ENCODE data around the gene KDM3A.

KDM3A gene

DNA sequence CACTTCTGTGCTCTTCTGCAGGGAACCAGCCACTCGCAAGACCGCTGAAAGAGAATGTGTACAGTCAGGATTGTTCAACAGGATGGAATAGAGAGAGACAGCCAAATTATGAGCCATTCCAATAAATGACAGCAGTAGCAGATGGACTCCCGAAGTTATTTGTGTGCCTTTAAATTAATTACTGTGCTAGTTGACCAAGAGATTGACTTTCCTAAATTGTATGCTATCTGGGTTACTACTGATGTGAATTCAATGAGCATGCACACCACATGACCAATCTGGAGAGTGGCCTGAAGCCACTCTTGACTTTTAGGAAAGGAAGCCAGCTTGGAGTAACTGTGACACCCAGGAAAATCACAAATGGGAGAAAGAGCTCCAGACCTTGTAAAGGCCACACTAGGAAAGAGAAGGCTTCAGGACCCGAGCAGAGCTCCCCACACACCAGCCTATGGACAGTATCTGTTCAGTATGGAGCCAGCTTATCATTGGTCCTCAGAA lies 69.3 kb downstream of the KDM3A start:
- H3K36me3 Mint-ChIP-seq (ENCODE audit: low read depth), result peaks cover 33% of the 10 kb centered on the region
- peaks cover 3% of the 10 kb centered on the region for H3K4me1 Mint-ChIP-seq

GRCh38 chr2:86512034-86512433 lies 70.9 kb downstream of the KDM3A start:
- peaks cover 24% of the 10 kb centered on the region for H3K36me3 Mint-ChIP-seq (ENCODE audit: low read depth)
- H3K4me3 Mint-ChIP-seq, result no peak overlapping the region
- DNase-seq (no peak), ATAC-seq (no peak)
- peaks cover 3% of the 10 kb centered on the region for H3K4me1 Mint-ChIP-seq
- no peaks in the 10 kb centered on the region for H3K27me3 Mint-ChIP-seq
- no peak overlapping the region for H3K27ac Mint-ChIP-seq
- no peaks in the 10 kb centered on the region for H3K9me3 Mint-ChIP-seq

More for the DNA sequence above, 69.3 kb downstream of the KDM3A start:
- ATAC-seq (no peak), DNase-seq (no peak)
- Mint-ChIP-seq H3K27me3 (no peaks in the 10 kb centered on the region), H3K27ac (no peak overlapping the region), H3K9me3 (no peaks in the 10 kb centered on the region), H3K4me3 (no peak overlapping the region)

DNA sequence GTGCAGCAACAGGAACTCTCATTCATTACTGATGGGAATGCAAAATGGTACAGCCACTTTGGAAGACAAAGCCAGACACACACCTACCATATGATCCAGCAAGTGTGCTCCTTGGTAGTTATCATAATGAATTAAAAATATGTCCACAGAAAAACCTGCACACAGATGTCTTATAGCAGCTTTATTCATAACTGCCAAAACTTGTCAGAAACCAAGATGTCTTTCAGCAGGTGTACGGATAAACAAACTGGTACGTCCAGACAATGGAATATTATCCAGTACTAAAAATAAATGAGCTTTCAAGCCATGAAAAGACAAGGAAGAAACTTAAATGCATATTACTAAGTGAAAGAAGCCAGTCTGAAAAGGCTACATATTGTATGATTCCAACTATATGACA lies 71.7 kb downstream of the KDM3A start:
- H3K27ac Mint-ChIP-seq, result no peak overlapping the region
- peaks cover 3% of the 10 kb centered on the region for H3K4me1 Mint-ChIP-seq
- H3K36me3 Mint-ChIP-seq (ENCODE audit: low read depth), result peaks cover 20% of the 10 kb centered on the region
- no peak for DNase-seq
- H3K27me3 Mint-ChIP-seq, result no peaks in the 10 kb centered on the region
- H3K4me3 Mint-ChIP-seq, result no peak overlapping the region
- no peaks in the 10 kb centered on the region for H3K9me3 Mint-ChIP-seq
- ATAC-seq, result no peak

GRCh38 chr2:86513948-86514660 lies 72.9 kb downstream of the KDM3A start:
- no peaks in the 10 kb centered on the region for H3K27me3 Mint-ChIP-seq
- no peaks in the 10 kb centered on the region for H3K9me3 Mint-ChIP-seq
- H3K27ac Mint-ChIP-seq, result no peak overlapping the region
- peaks cover 3% of the 10 kb centered on the region for H3K4me1 Mint-ChIP-seq
- peaks cover 14% of the 10 kb centered on the region for H3K36me3 Mint-ChIP-seq (ENCODE audit: low read depth)
- no peak overlapping the region for H3K4me3 Mint-ChIP-seq
- ATAC-seq (no peak), DNase-seq (no peak)

- H3K4me3 Mint-ChIP-seq, result no peak overlapping the region
- H3K36me3 Mint-ChIP-seq (ENCODE audit: low read depth), result no peaks in the 10 kb centered on the region
- no peaks in the 10 kb centered on the region for H3K9me3 Mint-ChIP-seq
- no peak overlapping the region for H3K27ac Mint-ChIP-seq
- peaks cover 1% of the 10 kb centered on the region for H3K4me1 Mint-ChIP-seq
- no peak for ATAC-seq
- peak; percentile 12 for DNase-seq
- no peaks in the 10 kb centered on the region for H3K27me3 Mint-ChIP-seq
Observed at GRCh38 chr2:86518481-86518880, 77.3 kb downstream of the KDM3A start.

- Mint-ChIP-seq H3K27me3 (no peaks in the 10 kb centered on the region), H3K4me3 (no peak overlapping the region), H3K36me3 (ENCODE audit: low read depth) (no peaks in the 10 kb centered on the region), H3K27ac (no peak overlapping the region), H3K4me1 (peaks cover 1% of the 10 kb centered on the region), H3K9me3 (no peaks in the 10 kb centered on the region)
- DNase-seq (no peak), ATAC-seq (no peak)
Observed at GRCh38 chr2:86519349-86519748, 78.2 kb downstream of the KDM3A start.

GRCh38 chr2:86520153-86520552 lies 79.0 kb downstream of the KDM3A start:
- no peak overlapping the region for H3K27ac Mint-ChIP-seq
- peak; percentile 14 for DNase-seq
- ATAC-seq, result no peak
- H3K36me3 Mint-ChIP-seq (ENCODE audit: low read depth), result no peaks in the 10 kb centered on the region
- no peaks in the 10 kb centered on the region for H3K9me3 Mint-ChIP-seq
- H3K4me1 Mint-ChIP-seq, result no peaks in the 10 kb centered on the region
- H3K4me3 Mint-ChIP-seq, result no peak overlapping the region
- no peaks in the 10 kb centered on the region for H3K27me3 Mint-ChIP-seq

DNA sequence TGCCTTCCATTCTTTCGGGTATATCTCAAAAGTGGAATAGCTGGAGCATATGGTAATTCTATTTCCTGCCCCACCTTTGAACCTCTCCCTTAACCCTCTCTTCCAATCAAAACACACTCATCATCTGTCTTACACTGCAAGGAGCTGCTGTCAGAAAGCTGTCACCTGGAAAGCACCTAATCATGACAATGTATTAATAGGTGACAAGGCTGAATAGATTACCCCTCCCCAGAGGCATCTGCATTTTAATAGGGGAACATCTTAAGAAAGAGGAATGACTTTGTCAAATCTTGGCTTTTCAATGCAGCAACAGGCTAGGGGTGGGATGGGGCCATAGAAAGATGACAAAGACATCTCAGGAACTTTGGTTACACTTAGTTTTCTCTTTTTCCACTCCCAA lies 80.8 kb downstream of the KDM3A start:
- Mint-ChIP-seq H3K27ac (no peak overlapping the region), H3K4me1 (no peaks in the 10 kb centered on the region), H3K36me3 (ENCODE audit: low read depth) (peaks cover 12% of the 10 kb centered on the region), H3K9me3 (no peaks in the 10 kb centered on the region), H3K27me3 (no peaks in the 10 kb centered on the region), H3K4me3 (no peak overlapping the region)
- no peak for DNase-seq
- ATAC-seq, result no peak

DNA sequence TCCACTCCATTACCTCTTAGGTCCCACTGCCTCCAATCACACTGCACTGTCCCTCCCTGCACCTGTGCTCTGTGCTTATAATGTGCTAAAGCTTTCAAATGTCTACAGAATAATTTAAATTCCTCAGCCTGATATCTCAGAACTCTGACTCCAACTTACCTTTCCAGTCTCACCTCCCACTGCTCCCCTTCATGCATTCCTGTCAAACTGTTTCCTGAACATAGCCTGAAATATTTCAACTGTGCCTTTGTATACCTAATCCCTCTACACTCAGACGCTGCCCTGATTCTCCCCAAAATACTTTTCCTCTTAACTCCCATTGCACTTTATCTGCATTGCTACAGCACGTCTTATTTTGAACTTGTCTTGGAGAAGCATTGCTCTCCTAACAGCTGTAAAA lies 81.5 kb downstream of the KDM3A start:
- Mint-ChIP-seq H3K4me3 (no peak overlapping the region), H3K9me3 (no peaks in the 10 kb centered on the region), H3K27me3 (no peaks in the 10 kb centered on the region), H3K36me3 (ENCODE audit: low read depth) (peaks cover 16% of the 10 kb centered on the region), H3K27ac (no peak overlapping the region), H3K4me1 (no peaks in the 10 kb centered on the region)
- ATAC-seq (no peak), DNase-seq (no peak)

- ATAC-seq, result no peak
- Mint-ChIP-seq H3K4me3 (no peak overlapping the region), H3K36me3 (ENCODE audit: low read depth) (peaks cover 19% of the 10 kb centered on the region), H3K4me1 (no peaks in the 10 kb centered on the region), H3K27me3 (no peaks in the 10 kb centered on the region), H3K27ac (no peak overlapping the region), H3K9me3 (no peaks in the 10 kb centered on the region)
- DNase-seq, result no peak
Observed at GRCh38 chr2:86523491-86523890, 82.3 kb downstream of the KDM3A start.

DNA sequence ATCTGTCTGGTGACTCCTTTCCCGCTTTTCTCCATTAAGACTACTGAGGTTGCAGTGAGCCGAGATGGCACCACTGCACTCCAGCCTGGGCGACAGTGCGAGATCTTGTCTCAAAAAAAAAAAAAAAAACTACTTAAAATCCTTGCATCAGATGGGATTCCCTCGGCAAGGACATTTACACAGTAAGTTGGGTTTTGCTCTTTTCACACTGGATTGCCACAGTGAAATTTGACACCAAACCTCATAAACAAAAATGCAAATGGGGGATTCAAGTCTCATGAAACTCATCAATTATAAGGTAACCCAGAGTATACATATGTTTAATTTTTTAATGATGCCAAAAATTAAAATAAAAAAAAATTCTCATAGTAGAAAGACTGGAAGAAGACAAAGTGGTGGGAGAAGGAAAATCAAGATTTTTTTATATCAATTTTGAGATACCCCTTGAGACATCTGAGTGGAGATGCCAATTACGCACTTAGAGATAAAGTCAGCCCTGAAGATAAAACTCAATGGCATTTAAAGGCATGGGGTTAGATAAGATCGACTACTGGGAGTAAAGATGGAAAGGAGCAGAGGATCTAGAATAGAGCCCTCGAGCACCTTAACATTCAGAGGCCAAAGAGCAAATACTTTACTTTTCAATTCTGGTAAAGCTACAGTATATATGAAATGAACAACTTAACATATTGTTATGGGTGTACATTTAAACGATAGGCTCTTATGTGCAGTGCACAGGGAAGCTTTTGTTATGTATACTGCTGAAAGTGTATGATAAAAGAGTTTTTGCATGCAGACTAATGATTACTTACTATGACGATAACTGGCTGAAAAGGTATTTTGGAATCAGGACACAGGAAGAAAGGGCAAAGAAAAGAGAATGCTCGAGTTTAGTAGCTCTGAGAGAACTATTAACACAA lies 84.5 kb downstream of the KDM3A start:
- no peak overlapping the region for H3K27ac Mint-ChIP-seq
- peaks cover 23% of the 10 kb centered on the region for H3K36me3 Mint-ChIP-seq (ENCODE audit: low read depth)
- H3K9me3 Mint-ChIP-seq, result no peaks in the 10 kb centered on the region
- H3K4me1 Mint-ChIP-seq, result no peaks in the 10 kb centered on the region
- H3K27me3 Mint-ChIP-seq, result no peaks in the 10 kb centered on the region
- ATAC-seq (no peak), DNase-seq (no peak)
- H3K4me3 Mint-ChIP-seq, result no peak overlapping the region

- H3K36me3 Mint-ChIP-seq (ENCODE audit: low read depth), result peaks cover 21% of the 10 kb centered on the region
- H3K27ac Mint-ChIP-seq, result no peak overlapping the region
- H3K27me3 Mint-ChIP-seq, result no peaks in the 10 kb centered on the region
- ATAC-seq (no peak), DNase-seq (no peak)
- peaks cover 16% of the 10 kb centered on the region for H3K4me1 Mint-ChIP-seq
- peaks cover 12% of the 10 kb centered on the region for H3K9me3 Mint-ChIP-seq
- no peak overlapping the region for H3K4me3 Mint-ChIP-seq
Observed at GRCh38 chr2:86533589-86533988, 92.4 kb downstream of the KDM3A start.

GRCh38 chr2:86541334-86541733 lies 100.2 kb downstream of the KDM3A start:
- Mint-ChIP-seq H3K27ac (no peak overlapping the region), H3K36me3 (ENCODE audit: low read depth) (peaks cover 26% of the 10 kb centered on the region), H3K27me3 (no peaks in the 10 kb centered on the region), H3K4me1 (peaks cover 2% of the 10 kb centered on the region), H3K9me3 (peaks cover 4% of the 10 kb centered on the region), H3K4me3 (no peak overlapping the region)
- ATAC-seq, result no peak
- DNase-seq, result no peak
